ENCODE results near the gene OFD1. TPM values are rescaled to one million over a fixed set of nuclear protein-coding genes. Genes with fewer than 3 reads are reported as not detected.

Gene OFD1
- total RNA-seq, 1 donor from 2014 or later, result 16.1 TPM

DNA sequence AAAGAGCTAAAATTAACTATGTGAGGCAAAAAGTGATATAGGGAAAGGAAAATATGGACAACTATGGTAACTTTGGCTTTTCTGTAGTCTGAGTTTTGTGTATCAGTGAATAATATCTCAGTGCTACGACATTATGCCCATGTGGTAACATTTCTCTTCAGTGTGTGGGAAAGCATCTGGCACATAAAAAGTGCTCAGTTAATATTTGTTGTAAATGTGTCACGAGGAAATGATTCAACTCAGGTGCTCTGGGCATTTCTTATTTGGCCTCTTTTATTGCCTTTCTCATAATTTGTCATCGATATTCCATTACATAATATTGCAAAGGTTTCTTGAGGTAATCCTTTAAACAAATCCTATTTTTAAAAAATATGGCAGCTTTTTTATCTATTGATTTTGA is 17.6 kb downstream of the OFD1 start:
- Histone ChIP-seq H3K27me3 (ENCODE audit: control insufficient read depth, insufficient read depth, low read length) (no peaks in the 10 kb centered on the region), H3K4me3 (ENCODE audit: low read depth, low read length) (no peak overlapping the region), H3K36me3 (ENCODE audit: control insufficient read depth, insufficient read depth, low read length) (peaks cover 1% of the 10 kb centered on the region)
- no peak for DNase-seq (ENCODE audit: low read depth)
- TF ChIP-seq CTCF (IDR thresholded peaks at IDR 0.05; ENCODE audit: insufficient read depth, low read length, poor library complexity, severe bottlenecking), result no peak

- Histone ChIP-seq H3K36me3 (ENCODE audit: control insufficient read depth, insufficient read depth, low read length) (peaks cover 1% of the 10 kb centered on the region), H3K4me3 (ENCODE audit: low read depth, low read length) (no peak overlapping the region), H3K27me3 (ENCODE audit: control insufficient read depth, insufficient read depth, low read length) (no peaks in the 10 kb centered on the region)
- DNase-seq (ENCODE audit: low read depth), result no peak
- TF ChIP-seq CTCF (IDR thresholded peaks at IDR 0.05; ENCODE audit: insufficient read depth, low read length, poor library complexity, severe bottlenecking), result no peak
Measured at GRCh38 chrX:13752646-13753045, 18.1 kb downstream of the OFD1 start.

DNA sequence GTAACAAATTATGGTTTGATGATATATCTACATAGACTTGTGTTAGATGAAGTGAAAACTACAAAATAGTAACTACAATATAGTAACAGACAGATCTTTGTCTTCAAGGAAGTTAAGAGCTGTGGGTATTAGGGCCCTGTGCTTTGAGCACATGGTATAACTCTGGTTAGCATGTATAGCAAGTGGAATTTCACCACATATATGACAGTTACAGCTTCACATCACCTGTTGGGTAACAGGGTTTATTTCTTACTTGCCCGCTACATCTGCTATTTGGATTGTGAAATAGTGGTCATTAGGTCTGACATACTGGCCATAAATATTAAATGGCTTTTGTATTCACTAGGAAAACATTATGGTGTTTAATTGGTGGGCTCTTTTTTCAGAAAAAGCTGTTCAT is 20.2 kb downstream of the OFD1 start:
- DNase-seq (ENCODE audit: low read depth), result no peak
- no peaks in the 10 kb centered on the region for H3K27me3 ChIP-seq (ENCODE audit: control insufficient read depth, insufficient read depth, low read length)
- TF ChIP-seq CTCF (IDR thresholded peaks at IDR 0.05; ENCODE audit: insufficient read depth, low read length, poor library complexity, severe bottlenecking), result no peak
- peaks cover 1% of the 10 kb centered on the region for H3K36me3 ChIP-seq (ENCODE audit: control insufficient read depth, insufficient read depth, low read length)
- no peak overlapping the region for H3K4me3 ChIP-seq (ENCODE audit: low read depth, low read length)

DNA sequence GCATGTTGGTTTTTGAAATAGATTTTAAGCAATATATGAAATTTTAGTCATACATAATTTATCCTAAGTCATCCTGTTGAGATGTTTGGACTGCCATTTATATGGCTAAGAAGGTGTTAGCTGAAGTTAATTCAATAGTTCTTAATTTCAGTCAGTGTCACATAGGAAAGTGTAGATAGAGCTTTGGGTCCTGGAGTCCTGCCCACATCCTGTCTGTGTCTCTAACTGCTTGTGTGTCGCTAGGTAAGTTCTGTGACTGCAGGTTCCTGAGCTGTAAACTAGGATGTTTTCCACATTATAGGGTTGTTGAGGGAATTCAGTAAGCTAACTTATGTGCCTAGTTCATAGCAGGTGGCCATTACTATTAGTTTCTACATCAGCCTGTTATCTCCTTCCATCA is 20.7 kb downstream of the OFD1 start:
- no peak for TF ChIP-seq CTCF (IDR thresholded peaks at IDR 0.05; ENCODE audit: insufficient read depth, low read length, poor library complexity, severe bottlenecking)
- Histone ChIP-seq H3K4me3 (ENCODE audit: low read depth, low read length) (no peak overlapping the region), H3K27me3 (ENCODE audit: control insufficient read depth, insufficient read depth, low read length) (no peaks in the 10 kb centered on the region), H3K36me3 (ENCODE audit: control insufficient read depth, insufficient read depth, low read length) (peaks cover 1% of the 10 kb centered on the region)
- no peak for DNase-seq (ENCODE audit: low read depth)

GRCh38 chrX:13756381-13756780 is 21.8 kb downstream of the OFD1 start:
- no peak for TF ChIP-seq CTCF (IDR thresholded peaks at IDR 0.05; ENCODE audit: insufficient read depth, low read length, poor library complexity, severe bottlenecking)
- Histone ChIP-seq H3K27me3 (ENCODE audit: control insufficient read depth, insufficient read depth, low read length) (no peaks in the 10 kb centered on the region), H3K36me3 (ENCODE audit: control insufficient read depth, insufficient read depth, low read length) (peaks cover 1% of the 10 kb centered on the region), H3K4me3 (ENCODE audit: low read depth, low read length) (no peak overlapping the region)
- no peak for DNase-seq (ENCODE audit: low read depth)

GRCh38 chrX:13759152-13759718 is 24.7 kb downstream of the OFD1 start:
- H3K36me3 ChIP-seq (ENCODE audit: control insufficient read depth, insufficient read depth, low read length), result no peaks in the 10 kb centered on the region
- no peak for DNase-seq (ENCODE audit: low read depth)
- no peaks in the 10 kb centered on the region for H3K27me3 ChIP-seq (ENCODE audit: control insufficient read depth, insufficient read depth, low read length)
- no peak for TF ChIP-seq CTCF (IDR thresholded peaks at IDR 0.05; ENCODE audit: insufficient read depth, low read length, poor library complexity, severe bottlenecking)
- H3K4me3 ChIP-seq (ENCODE audit: low read depth, low read length), result no peak overlapping the region
